DOHH2 (cell line): ENCODE results near the gene FGF1.

ENCODE experiments used
- H3F3A ChIP-seq: fragments of 200-600 bp; sonication (generic), shearing (Covaris generic); 2 replicates; pipeline ENCODE4 v1.6.0; 2016; ENCODE audit warnings: antibody characterized with exemption, mild to moderate bottlenecking; ENCODE audit not compliant: control insufficient read depth, insufficient read depth
- H3K27ac ChIP-seq: fragments of 200-600 bp; sonication (generic); 2 replicates; pipeline ENCODE4 v1.5.1; 2014; ENCODE audit warnings: low read depth, mild to moderate bottlenecking, low read length, moderate library complexity
- H3K27me3 ChIP-seq: fragments of 200-600 bp; sonication (generic); 2 replicates; pipeline ENCODE4 v1.6.1; 2014; ENCODE audit warnings: mild to moderate bottlenecking, low read length, mixed read lengths; ENCODE audit not compliant: control insufficient read depth
- H3K36me3 ChIP-seq: fragments of 200-600 bp; sonication (generic); 2 replicates; pipeline ENCODE4 v1.6.1; 2014; ENCODE audit warnings: mild to moderate bottlenecking, low read length, moderate library complexity, mixed read lengths; ENCODE audit not compliant: control insufficient read depth
- H3K4me1 ChIP-seq: fragments of 200-600 bp; sonication (generic); 2 replicates; pipeline ENCODE4 v1.6.1; 2014; ENCODE audit warnings: mild to moderate bottlenecking, low read length, mixed read lengths; ENCODE audit not compliant: control insufficient read depth
- H3K4me2 ChIP-seq: fragments of 200-600 bp; sonication (generic); 2 replicates; pipeline ENCODE4 v1.6.0; 2014; ENCODE audit warnings: mild to moderate bottlenecking, low read length, moderate library complexity
- H3K4me3 ChIP-seq: fragments of 200-600 bp; sonication (generic); 2 replicates; pipeline ENCODE4 v1.5.1; 2014; ENCODE audit warnings: mild to moderate bottlenecking, low read length, mixed read lengths
- H3K79me2 ChIP-seq: fragments of 200-600 bp; sonication (generic); 2 replicates; pipeline ENCODE4 v1.6.1; 2014; ENCODE audit warnings: mild to moderate bottlenecking, low read length, mixed read lengths; ENCODE audit not compliant: control insufficient read depth
- H3K9me2 ChIP-seq: fragments of 200-600 bp; sonication (generic); replicated peaks from 2 replicates; pipeline ENCODE4 v1.6.1; 2014; ENCODE audit warnings: mild to moderate bottlenecking, low read length, mixed read lengths; ENCODE audit not compliant: control insufficient read depth
- H3K9me3 ChIP-seq: fragments of 200-600 bp; sonication (generic); 2 replicates; pipeline ENCODE4 v1.6.1; 2014; ENCODE audit warnings: antibody characterized with exemption, low read length, mixed read lengths; ENCODE audit not compliant: control insufficient read depth, insufficient read depth
- H4K20me1 ChIP-seq: fragments of 200-600 bp; sonication (generic); 2 replicates; pipeline ENCODE4 v1.6.0; 2014; ENCODE audit warnings: low read depth, mild to moderate bottlenecking, antibody characterized with exemption, low read length, moderate library complexity; ENCODE audit not compliant: control insufficient read depth, insufficient read depth
- CTCF ChIP-seq: fragments of 200-600 bp; sonication (generic); IDR thresholded peaks from one replicate; pipeline ENCODE4 v1.5.1; 2014; ENCODE audit warnings: antibody characterized with exemption, mild to moderate bottlenecking, low read depth, low read length; ENCODE audit not compliant: poor library complexity, severe bottlenecking
- EZH2phosphoT487 ChIP-seq: fragments of 200-600 bp; sonication (generic); IDR thresholded peaks from 2 replicates; pipeline ENCODE4 v1.6.1; 2017; ENCODE audit warnings: borderline replicate concordance, mild to moderate bottlenecking, antibody characterized with exemption, low read length, moderate library complexity, mixed read lengths

Gene FGF1

GRCh38 chr5:142692321-142692894 is 6.5 kb upstream of the FGF1 start:
- no peaks in the 10 kb centered on the region for H3F3A ChIP-seq
- no peaks in the 10 kb centered on the region for H3K36me3 ChIP-seq
- no peak overlapping the region for H3K27ac ChIP-seq
- H3K4me2 ChIP-seq, result no peak overlapping the region
- no peaks in the 10 kb centered on the region for H3K79me2 ChIP-seq
- no peaks in the 10 kb centered on the region for H3K9me3 ChIP-seq
- peaks cover 5% of the 10 kb centered on the region for H3K27me3 ChIP-seq
- no peak overlapping the region for H3K4me3 ChIP-seq
- TF ChIP-seq CTCF, result no peak
- no peaks in the 10 kb centered on the region for H3K9me2 ChIP-seq
- no peaks in the 10 kb centered on the region for H3K4me1 ChIP-seq
- no peaks in the 10 kb centered on the region for H4K20me1 ChIP-seq

- no peak overlapping the region for H3K4me3 ChIP-seq
- no peaks in the 10 kb centered on the region for H3K36me3 ChIP-seq
- H3K27me3 ChIP-seq, result no peaks in the 10 kb centered on the region
- TF ChIP-seq EZH2phosphoT487 (no peak), CTCF (no peak)
- no peak overlapping the region for H3K4me2 ChIP-seq
- H3K27ac ChIP-seq, result no peak overlapping the region
- no peaks in the 10 kb centered on the region for H3F3A ChIP-seq
- H3K4me1 ChIP-seq, result no peaks in the 10 kb centered on the region
- H3K9me3 ChIP-seq, result no peaks in the 10 kb centered on the region
- H4K20me1 ChIP-seq, result no peaks in the 10 kb centered on the region
- no peaks in the 10 kb centered on the region for H3K79me2 ChIP-seq
- no peaks in the 10 kb centered on the region for H3K9me2 ChIP-seq
Measured at GRCh38 chr5:142690667-142691066, 4.8 kb upstream of the FGF1 start.

- Histone ChIP-seq H3K9me2 (no peaks in the 10 kb centered on the region), H3K79me2 (no peaks in the 10 kb centered on the region), H3K27me3 (no peaks in the 10 kb centered on the region), H3K4me2 (no peak overlapping the region), H3K27ac (no peak overlapping the region), H3K9me3 (no peaks in the 10 kb centered on the region), H3F3A (no peaks in the 10 kb centered on the region), H3K4me1 (no peaks in the 10 kb centered on the region), H4K20me1 (no peaks in the 10 kb centered on the region), H3K4me3 (no peak overlapping the region), H3K36me3 (no peaks in the 10 kb centered on the region)
- TF ChIP-seq EZH2phosphoT487, result no peak
- TF ChIP-seq CTCF, result no peak
Measured at GRCh38 chr5:142689081-142689480, 3.2 kb upstream of the FGF1 start.
